Lung (tissue), 12 donors: Measurements from ENCODE around the gene HLF. TPM values are rescaled to one million over a fixed set of nuclear protein-coding genes. Genes with fewer than 3 reads are reported as not detected.

Experiments used
- ATAC-seq: fragments of 200-7000 bp; cut with Tn5 transposase; one replicate; pipeline ENCODE4 v1.9.1; 2020; ENCODE audit warnings: moderate number of reproducible peaks; ENCODE audit not compliant: insufficient read depth, low FRiP score
- DNase-seq, 3 donors: peaks; one replicate each; pipeline ENCODE4 v3.0.0-alpha.2; 2013 to 2017
- H3K27ac ChIP-seq, 2 donors: one replicate each; pipeline ENCODE4 v1.5.1; 2013; ENCODE audit warnings: mild to moderate bottlenecking in 2 of 2, moderate library complexity in 2 of 2, control low read depth in 1 of 2, inconsistent platforms in 1 of 2, low read depth in 1 of 2, low read length in 1 of 2
- H3K27me3 ChIP-seq, 3 donors: one replicate each; pipeline ENCODE4 v1.5.1; 2013; ENCODE audit warnings: low read length in 2 of 3; ENCODE audit not compliant: control insufficient read depth in 3 of 3, insufficient read depth in 3 of 3
- H3K36me3 ChIP-seq, 4 donors: one replicate each; pipeline ENCODE4 v1.5.1; 2013; ENCODE audit warnings: low read length in 4 of 4, mild to moderate bottlenecking in 1 of 4, moderate library complexity in 1 of 4; ENCODE audit not compliant: control insufficient read depth in 4 of 4, insufficient read depth in 4 of 4
- H3K4me1 ChIP-seq, 5 donors: one replicate each; pipeline ENCODE4 v1.5.1; 2013; ENCODE audit warnings: low read length in 5 of 5, mild to moderate bottlenecking in 2 of 5, moderate library complexity in 1 of 5; ENCODE audit not compliant: control insufficient read depth in 5 of 5, insufficient read depth in 5 of 5
- H3K4me3 ChIP-seq: one replicate; pipeline ENCODE4 v1.5.1; 2013; ENCODE audit warnings: mild to moderate bottlenecking, control low read depth, moderate library complexity
- H3K9ac ChIP-seq, 2 donors: one replicate each; pipeline ENCODE4 v1.5.1; 2013; ENCODE audit warnings: low read length in 2 of 2, control low read depth in 1 of 2; ENCODE audit not compliant: insufficient read depth in 1 of 2
- H3K9me3 ChIP-seq, 4 donors: one replicate each; pipeline ENCODE4 v1.5.1; 2013; ENCODE audit warnings: low read length in 3 of 4, mild to moderate bottlenecking in 1 of 4, moderate library complexity in 1 of 4; ENCODE audit not compliant: control insufficient read depth in 4 of 4, insufficient read depth in 3 of 4
- WGBS, 2 donors: extraction: QIAGEN DNeasy Blood & Tissue Kit; methylation state at CpG; one replicate each; pipeline ENCODE4 v1.1.7; 2013; 5-methylcytosine and 5-hydroxymethylcytosine counted together
- polyA plus RNA-seq, 2 donors: library from polyadenylated mRNA; stranded (reverse); fragments of 200-250 nt; gene quantifications; one replicate each; pipeline ENCODE4 v1.2.1, GENCODE V29; 2013
- total RNA-seq, 2 donors: library from RNA; depleted of rRNA in 1 of 2; stranded (reverse); fragments of >200 nt in 1 of 2; gene quantifications; one replicate each; pipeline ENCODE4 v1.2.1, GENCODE V29; 2014 to 2021
- TF ChIP-seq, protein P1 (sequence below): IDR thresholded peaks from 2 replicates; pipeline ENCODE4 v1.5.1; 2012; ENCODE audit warnings: mild to moderate bottlenecking; ENCODE audit errors: control extremely low read depth, extremely low read depth
- donor health status: control.
- donor health status: control.
- donor health status: Bipolar disorder and iron deficiency.
- donor health status: healthy.
- donor health status: DM: yes; HTN: yes; CAD: no.

HLF gene
- total and polyA plus RNA-seq, 4 donors: 3.2 to 21.3 (median 7.9) TPM

DNA sequence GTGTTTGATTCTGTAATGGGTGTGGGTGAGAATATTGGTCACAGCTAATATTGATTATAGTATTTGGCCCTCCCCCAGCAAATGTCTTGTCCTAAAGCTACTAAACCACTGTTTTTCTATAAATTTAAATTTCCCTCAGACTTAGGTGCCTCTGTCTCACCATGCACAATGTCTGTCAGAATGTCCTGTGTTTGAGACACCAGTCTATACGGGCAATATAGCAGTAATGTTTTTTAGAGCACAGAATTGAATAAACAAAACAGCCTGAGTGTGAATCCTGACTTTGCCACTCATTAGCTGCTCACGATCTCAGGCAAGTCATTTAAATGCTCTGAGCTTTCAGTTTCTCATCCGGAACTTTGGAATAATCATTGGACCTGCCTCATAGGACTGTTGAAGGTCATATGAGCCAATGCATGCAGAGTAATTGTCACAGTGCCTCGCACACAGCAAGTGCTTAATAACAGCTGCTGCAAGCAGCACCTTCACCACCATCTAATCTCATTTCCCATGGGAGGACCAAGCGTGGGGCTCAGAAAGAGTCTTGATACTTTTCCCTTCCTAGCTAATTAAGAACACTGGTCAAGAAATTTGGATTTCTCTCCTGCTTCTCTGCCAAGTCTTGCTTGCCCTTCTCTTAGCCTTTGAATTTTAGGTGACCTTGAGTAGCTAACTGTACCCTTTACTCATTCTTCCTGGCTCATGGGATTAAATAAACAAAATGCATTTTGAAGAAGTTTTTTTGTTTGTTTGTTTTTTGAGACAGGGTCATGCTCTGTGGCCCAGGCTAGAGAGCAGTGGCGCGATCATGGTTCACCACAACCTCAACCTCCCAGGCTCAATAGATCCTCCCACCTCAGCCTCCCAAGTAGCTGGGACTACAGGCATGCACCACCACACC lies 9.8 kb downstream of the HLF start:
- DNase-seq: no peak
- Histone ChIP-seq H3K27ac (peak overlapping the region; percentile 1 to 77), H3K4me1 (peaks cover 0 to 27% (median 7%) of the 10 kb centered on the region in 5 donors), H3K27me3 (no peaks in the 10 kb centered on the region), H3K4me3 (no peak overlapping the region), H3K36me3 (no peaks in the 10 kb centered on the region), H3K9me3 (no peaks in the 10 kb centered on the region), H3K9ac (no peak overlapping the region)
- WGBS, 2 donors: 74 to 83% methylated on average over 7 of the region's 7 CpGs
- ATAC-seq: no peak
- TF ChIP-seq, protein P1, sequence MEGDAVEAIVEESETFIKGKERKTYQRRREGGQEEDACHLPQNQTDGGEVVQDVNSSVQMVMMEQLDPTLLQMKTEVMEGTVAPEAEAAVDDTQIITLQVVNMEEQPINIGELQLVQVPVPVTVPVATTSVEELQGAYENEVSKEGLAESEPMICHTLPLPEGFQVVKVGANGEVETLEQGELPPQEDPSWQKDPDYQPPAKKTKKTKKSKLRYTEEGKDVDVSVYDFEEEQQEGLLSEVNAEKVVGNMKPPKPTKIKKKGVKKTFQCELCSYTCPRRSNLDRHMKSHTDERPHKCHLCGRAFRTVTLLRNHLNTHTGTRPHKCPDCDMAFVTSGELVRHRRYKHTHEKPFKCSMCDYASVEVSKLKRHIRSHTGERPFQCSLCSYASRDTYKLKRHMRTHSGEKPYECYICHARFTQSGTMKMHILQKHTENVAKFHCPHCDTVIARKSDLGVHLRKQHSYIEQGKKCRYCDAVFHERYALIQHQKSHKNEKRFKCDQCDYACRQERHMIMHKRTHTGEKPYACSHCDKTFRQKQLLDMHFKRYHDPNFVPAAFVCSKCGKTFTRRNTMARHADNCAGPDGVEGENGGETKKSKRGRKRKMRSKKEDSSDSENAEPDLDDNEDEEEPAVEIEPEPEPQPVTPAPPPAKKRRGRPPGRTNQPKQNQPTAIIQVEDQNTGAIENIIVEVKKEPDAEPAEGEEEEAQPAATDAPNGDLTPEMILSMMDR: no peak

DNA sequence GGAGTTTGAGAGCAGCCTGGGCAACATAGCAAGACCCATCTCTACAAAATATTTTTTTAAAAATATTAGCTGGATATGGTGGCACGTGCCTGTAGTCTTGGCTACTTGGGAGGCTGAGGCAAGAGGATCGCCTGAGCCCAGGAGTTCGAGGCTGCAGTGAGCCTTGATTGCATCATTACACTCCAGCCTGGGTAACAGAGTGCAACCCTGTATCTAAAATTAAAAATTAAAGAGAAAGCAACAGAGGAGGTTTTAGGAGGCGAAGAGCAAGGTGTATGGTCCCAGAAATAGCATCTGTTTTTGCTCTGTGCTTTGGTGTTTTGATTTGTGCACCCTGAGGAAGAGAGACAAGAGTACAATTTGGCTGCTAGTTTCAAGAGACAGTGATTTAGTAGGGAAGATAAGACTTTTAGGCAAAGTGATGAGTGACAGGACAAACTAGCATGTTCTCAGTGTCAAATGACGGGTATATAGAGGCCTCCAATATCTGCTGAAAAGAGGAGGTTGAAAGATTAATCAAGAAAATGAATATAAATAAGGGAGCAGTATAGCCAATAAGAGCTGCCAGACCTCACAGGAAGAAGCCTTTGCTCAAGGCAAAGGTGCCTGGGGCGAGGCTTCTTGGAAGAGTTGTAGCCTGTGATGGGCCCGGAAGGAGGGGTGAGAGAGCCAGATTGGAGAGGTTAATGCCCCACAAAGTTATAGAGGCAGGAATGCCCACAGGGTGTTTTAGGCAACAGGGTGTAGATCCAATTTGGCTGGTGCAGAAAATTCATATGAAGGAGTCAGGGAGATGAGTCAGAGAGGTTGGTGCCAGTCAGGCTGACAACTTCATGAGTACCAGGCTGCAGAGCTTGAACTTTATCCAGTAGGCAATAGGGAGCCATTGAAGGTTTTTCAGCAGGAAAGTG lies 11.4 kb downstream of the HLF start:
- Histone ChIP-seq H3K27ac (peak overlapping the region in 1 of 2 donors; percentile 59), H3K36me3 (no peaks in the 10 kb centered on the region), H3K4me3 (no peak overlapping the region), H3K9ac (no peak overlapping the region), H3K9me3 (no peaks in the 10 kb centered on the region), H3K4me1 (peaks cover 0 to 25% (median 9%) of the 10 kb centered on the region in 5 donors), H3K27me3 (no peaks in the 10 kb centered on the region)
- DNase-seq (no peak), ATAC-seq (no peak)
- TF ChIP-seq, protein P1: no peak
- WGBS, 2 donors: 74 to 77% methylated on average over 7 of the region's 7 CpGs

DNA sequence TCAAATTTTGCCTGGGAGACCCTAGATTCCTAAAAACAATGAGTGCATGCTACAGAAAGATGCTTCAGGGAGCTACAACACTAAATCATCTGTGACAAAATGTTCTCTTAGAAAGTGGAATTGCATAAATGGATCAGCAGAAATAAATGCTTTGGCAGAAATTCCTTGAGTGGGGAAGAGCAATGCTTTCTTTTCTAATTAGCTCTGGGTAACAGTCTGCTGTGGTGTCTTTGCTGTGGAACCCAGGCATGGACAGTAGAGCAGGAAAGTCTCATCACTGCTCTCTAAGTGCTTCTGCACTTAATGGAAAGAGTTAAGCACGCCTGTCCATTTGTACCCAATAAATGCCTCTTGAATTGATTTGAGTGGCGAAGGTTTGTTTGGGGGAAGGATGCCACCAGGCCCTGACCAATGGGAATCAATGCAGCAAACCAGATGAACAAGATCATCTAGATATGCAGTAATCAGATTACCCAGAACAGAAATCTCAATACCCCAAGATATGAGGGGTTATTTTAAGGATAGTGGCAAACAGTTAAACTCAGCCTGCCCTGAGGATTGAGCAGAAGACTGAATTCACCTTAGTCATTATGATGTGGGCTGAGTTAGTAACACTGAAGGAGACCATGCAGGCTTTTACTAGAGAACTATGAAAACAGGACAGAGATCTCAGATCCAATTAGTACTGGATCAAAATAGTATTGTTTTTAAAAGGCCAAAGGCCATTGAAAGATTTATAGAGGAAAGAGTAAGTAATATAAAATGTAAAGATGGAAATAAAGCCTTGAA lies 13.6 kb downstream of the HLF start:
- no peaks in the 10 kb centered on the region for H3K27me3 ChIP-seq
- H3K36me3 ChIP-seq: no peaks in the 10 kb centered on the region
- H3K9me3 ChIP-seq: no peaks in the 10 kb centered on the region
- no peak for DNase-seq
- ATAC-seq: no peak
- peaks cover 0 to 33% (median 11%) of the 10 kb centered on the region in 5 donors for H3K4me1 ChIP-seq
- peak overlapping the region; percentile 49 to 56 for H3K27ac ChIP-seq
- no peak overlapping the region for H3K9ac ChIP-seq
- no peak overlapping the region for H3K4me3 ChIP-seq
- WGBS, 2 donors: 66 to 79% methylated on average over 2 of the region's 2 CpGs
- TF ChIP-seq, protein P1: no peak
